ENCODE measurements around the gene LARGE1. TPM values are rescaled to one million over a fixed set of nuclear protein-coding genes. Genes with fewer than 3 reads are reported as not detected.

The LARGE1 gene
- total and polyA plus RNA-seq, 2 experiments from 2014 or later = 21.2 to 23.6 TPM

GRCh38 chr22:33884829-33885228, 35.4 kb downstream of the LARGE1 start:
- Histone ChIP-seq H2AFZ (no peak overlapping the region), H3K4me2 (no peak overlapping the region), H3K4me3 (no peak overlapping the region), H3K36me3 (replicated peaks; ENCODE audit: insufficient read depth, low read depth) (no peaks in the 10 kb centered on the region), H3K27me3 (no peaks in the 10 kb centered on the region), H3K27ac (no peak overlapping the region), H3K9me3 (ENCODE audit: low read depth) (no peaks in the 10 kb centered on the region), H4K20me1 (ENCODE audit: insufficient read depth, poor library complexity, severe bottlenecking) (peaks cover 10% of the 10 kb centered on the region), H3K9me2 (replicated peaks; ENCODE audit: insufficient read depth) (no peaks in the 10 kb centered on the region), H3K4me1 (ENCODE audit: insufficient read depth) (no peaks in the 10 kb centered on the region), H3K79me2 (peaks cover 92% of the 10 kb centered on the region)
- no peak for DNase-seq (ENCODE audit: low spot score)
- no peak for TF ChIP-seq EZH2phosphoT487 (IDR thresholded peaks at IDR 0.05; ENCODE audit: low read depth, severe bottlenecking, unreplicated experiment)
- TF ChIP-seq EZH2 (IDR thresholded peaks at IDR 0.05; ENCODE audit: borderline replicate concordance) = no peak
- TF ChIP-seq, protein P1, sequence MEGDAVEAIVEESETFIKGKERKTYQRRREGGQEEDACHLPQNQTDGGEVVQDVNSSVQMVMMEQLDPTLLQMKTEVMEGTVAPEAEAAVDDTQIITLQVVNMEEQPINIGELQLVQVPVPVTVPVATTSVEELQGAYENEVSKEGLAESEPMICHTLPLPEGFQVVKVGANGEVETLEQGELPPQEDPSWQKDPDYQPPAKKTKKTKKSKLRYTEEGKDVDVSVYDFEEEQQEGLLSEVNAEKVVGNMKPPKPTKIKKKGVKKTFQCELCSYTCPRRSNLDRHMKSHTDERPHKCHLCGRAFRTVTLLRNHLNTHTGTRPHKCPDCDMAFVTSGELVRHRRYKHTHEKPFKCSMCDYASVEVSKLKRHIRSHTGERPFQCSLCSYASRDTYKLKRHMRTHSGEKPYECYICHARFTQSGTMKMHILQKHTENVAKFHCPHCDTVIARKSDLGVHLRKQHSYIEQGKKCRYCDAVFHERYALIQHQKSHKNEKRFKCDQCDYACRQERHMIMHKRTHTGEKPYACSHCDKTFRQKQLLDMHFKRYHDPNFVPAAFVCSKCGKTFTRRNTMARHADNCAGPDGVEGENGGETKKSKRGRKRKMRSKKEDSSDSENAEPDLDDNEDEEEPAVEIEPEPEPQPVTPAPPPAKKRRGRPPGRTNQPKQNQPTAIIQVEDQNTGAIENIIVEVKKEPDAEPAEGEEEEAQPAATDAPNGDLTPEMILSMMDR (IDR thresholded peaks at IDR 0.05; ENCODE audit: poor library complexity) = no peak
- WGBS (ENCODE audit: low lambda C conversion rate, missing lambda C conversion rate) = 98% methylated on average over 7 of the region's 7 CpGs

DNA sequence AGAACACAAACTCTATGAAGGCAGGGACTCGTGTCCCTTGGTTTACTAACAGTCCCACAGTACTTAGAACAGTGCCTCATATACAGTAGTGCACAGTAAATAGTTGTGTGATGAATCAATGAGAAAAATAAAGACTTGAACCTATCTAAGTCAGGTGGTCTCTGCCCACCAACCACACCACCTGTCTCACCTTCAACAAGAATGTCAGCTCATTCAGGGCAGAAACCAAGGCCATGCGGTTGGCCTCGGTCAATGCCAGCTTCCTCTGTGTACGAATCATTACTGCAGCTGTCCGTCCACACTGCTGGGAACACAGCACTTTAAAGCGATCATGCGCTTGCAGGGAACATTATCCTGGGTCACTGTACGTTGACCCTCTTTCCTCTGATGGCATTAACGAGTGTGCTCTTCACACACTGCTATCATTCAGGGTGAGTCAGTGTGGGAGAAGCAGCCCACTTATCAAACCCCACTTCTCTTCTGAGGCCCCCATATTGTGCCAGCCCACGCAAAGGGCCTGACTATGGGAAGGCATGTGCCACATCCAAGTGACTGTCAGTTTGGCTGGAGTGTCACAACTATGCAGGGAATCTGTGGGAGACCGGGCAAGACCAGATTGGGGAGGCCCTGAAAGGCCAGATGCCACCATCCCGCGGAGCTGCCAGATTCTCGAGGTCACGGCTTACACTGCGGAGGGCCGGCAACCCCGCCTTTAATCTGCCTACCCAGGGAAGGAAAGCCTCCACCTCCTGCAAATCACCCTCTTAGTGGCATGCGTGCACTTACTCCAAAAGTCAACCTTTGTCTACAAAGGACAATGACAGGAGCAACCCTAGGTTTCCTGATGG, 36.1 kb downstream of the LARGE1 start:
- H3K4me1 ChIP-seq (ENCODE audit: insufficient read depth) = no peaks in the 10 kb centered on the region
- H2AFZ ChIP-seq = no peak overlapping the region
- no peak overlapping the region for H3K27ac ChIP-seq
- WGBS (ENCODE audit: low lambda C conversion rate, missing lambda C conversion rate) = 94% methylated on average over 19 of the region's 19 CpGs
- H4K20me1 ChIP-seq (ENCODE audit: insufficient read depth, poor library complexity, severe bottlenecking) = peaks cover 10% of the 10 kb centered on the region
- TF ChIP-seq, protein P1 (IDR thresholded peaks at IDR 0.05; ENCODE audit: poor library complexity) = no peak
- no peak for TF ChIP-seq EZH2 (IDR thresholded peaks at IDR 0.05; ENCODE audit: borderline replicate concordance)
- TF ChIP-seq EZH2phosphoT487 (IDR thresholded peaks at IDR 0.05; ENCODE audit: low read depth, severe bottlenecking, unreplicated experiment) = no peak
- H3K4me2 ChIP-seq = no peak overlapping the region
- DNase-seq (ENCODE audit: low spot score) = no peak
- H3K9me2 ChIP-seq (replicated peaks; ENCODE audit: insufficient read depth) = no peaks in the 10 kb centered on the region
- H3K27me3 ChIP-seq = no peaks in the 10 kb centered on the region
- no peak overlapping the region for H3K4me3 ChIP-seq
- peaks cover 90% of the 10 kb centered on the region for H3K79me2 ChIP-seq
- H3K9me3 ChIP-seq (ENCODE audit: low read depth) = no peaks in the 10 kb centered on the region
- no peaks in the 10 kb centered on the region for H3K36me3 ChIP-seq (replicated peaks; ENCODE audit: insufficient read depth, low read depth)

DNA sequence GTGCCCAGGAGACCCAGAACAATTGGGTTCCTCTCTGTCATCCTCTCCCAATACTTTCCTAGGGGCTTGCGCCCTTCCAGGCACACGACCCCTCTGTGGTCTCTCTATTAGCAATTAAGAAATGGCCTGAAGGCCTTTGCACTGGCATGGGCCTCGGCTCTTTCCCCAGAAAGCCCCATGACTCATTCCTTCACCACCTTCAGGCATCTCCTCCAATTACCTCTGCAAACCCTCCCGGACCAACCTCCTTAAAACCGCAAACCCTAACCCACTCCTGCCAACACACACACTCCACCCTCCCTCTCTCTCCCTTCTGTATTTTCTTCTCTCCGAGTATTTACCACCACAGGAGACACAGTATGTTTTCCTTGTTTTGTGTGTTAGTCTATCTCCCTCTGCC, 36.7 kb downstream of the LARGE1 start:
- DNase-seq (ENCODE audit: low spot score) = no peak
- Histone ChIP-seq H3K4me2 (no peak overlapping the region), H3K79me2 (peaks cover 86% of the 10 kb centered on the region), H3K4me1 (ENCODE audit: insufficient read depth) (no peaks in the 10 kb centered on the region), H3K9me3 (ENCODE audit: low read depth) (no peaks in the 10 kb centered on the region), H3K9me2 (replicated peaks; ENCODE audit: insufficient read depth) (no peaks in the 10 kb centered on the region), H4K20me1 (ENCODE audit: insufficient read depth, poor library complexity, severe bottlenecking) (peaks cover 10% of the 10 kb centered on the region), H3K27me3 (no peaks in the 10 kb centered on the region), H3K36me3 (replicated peaks; ENCODE audit: insufficient read depth, low read depth) (no peaks in the 10 kb centered on the region), H3K27ac (no peak overlapping the region), H2AFZ (no peak overlapping the region), H3K4me3 (no peak overlapping the region)
- TF ChIP-seq EZH2phosphoT487 (IDR thresholded peaks at IDR 0.05; ENCODE audit: low read depth, severe bottlenecking, unreplicated experiment) (no peak), EZH2 (IDR thresholded peaks at IDR 0.05; ENCODE audit: borderline replicate concordance) (no peak)
- TF ChIP-seq, protein P1 (IDR thresholded peaks at IDR 0.05; ENCODE audit: poor library complexity) = no peak
- WGBS (ENCODE audit: low lambda C conversion rate, missing lambda C conversion rate) = 75% methylated on average over 6 of the region's 6 CpGs

Data from hepatocyte (in vitro differentiated cells).